HTR-8/SVneo (cell line): ENCODE results near the gene VPS52.

Experiments used
- DNase-seq: peaks from one replicate; pipeline ENCODE4 v3.0.0; 2011; ENCODE audit warnings: low spot score, mixed read lengths; ENCODE audit not compliant: insufficient read length
- FAIRE-seq: peaks from 2 replicates; lab custom pipeline; 2011; peaks lifted over from hg19 to GRCh38; lab: Jason Lieb, UNC

The VPS52 gene

GRCh38 chr6:33305052-33305451 lies 33.4 kb upstream of the VPS52 start:
- no peak for DNase-seq
- no peak for FAIRE-seq

- DNase-seq = no peak
- no peak for FAIRE-seq
These were observed 32.5 kb upstream of the VPS52 start for GRCh38 chr6:33304216-33304615.

GRCh38 chr6:33301877-33302276 lies 30.2 kb upstream of the VPS52 start:
- no peak for DNase-seq
- no peak for FAIRE-seq

- DNase-seq = peak; percentile 83
- peak; percentile 52 for FAIRE-seq
These were observed 27.7 kb upstream of the VPS52 start for GRCh38 chr6:33299237-33299944.

- no peak for DNase-seq
- FAIRE-seq = no peak
These were observed 27.1 kb upstream of the VPS52 start, which contains the start of gene RGL2 for GRCh38 chr6:33298773-33299236. RGL2 (minus strand) TSS chr6:33298942; CDS start chr6:33298610, 332 bp downstream.

- FAIRE-seq = no peak
- no peak for DNase-seq
These were observed 26.5 kb upstream of the VPS52 start for GRCh38 chr6:33297956-33298772.

GRCh38 chr6:33297406-33297955 lies 25.8 kb upstream of the VPS52 start:
- FAIRE-seq (no peak), DNase-seq (no peak)

GRCh38 chr6:33296797-33297405 lies 25.2 kb upstream of the VPS52 start:
- no peak for DNase-seq

GRCh38 chr6:33295621-33296369 lies 24.1 kb upstream of the VPS52 start:
- FAIRE-seq (no peak), DNase-seq (no peak)

More at GRCh38 chr6:33296797-33297405, 25.2 kb upstream of the VPS52 start:
- FAIRE-seq = no peak

- FAIRE-seq (no peak), DNase-seq (no peak)
These were observed 22.6 kb upstream of the VPS52 start for GRCh38 chr6:33294086-33294823.

GRCh38 chr6:33292996-33293682 lies 21.5 kb upstream of the VPS52 start:
- DNase-seq = no peak
- FAIRE-seq = no peak

GRCh38 chr6:33290459-33290858 lies 18.8 kb upstream of the VPS52 start:
- no peak for DNase-seq
- FAIRE-seq = no peak

GRCh38 chr6:33289784-33290315 lies 18.2 kb upstream of the VPS52 start:
- DNase-seq (no peak), FAIRE-seq (no peak)

- FAIRE-seq (peak; percentile 31), DNase-seq (peak; percentile 96)
These were observed 17.5 kb upstream of the VPS52 start, which contains the start of the genes PFDN6 and WDR46 for GRCh38 chr6:33288921-33289783. PFDN6 (plus strand) TSS chr6:33289601; CDS start chr6:33289857, 256 bp downstream. WDR46 (minus strand) TSS chr6:33289239; CDS start chr6:33289170, 69 bp downstream.

GRCh38 chr6:33288141-33288920 lies 16.7 kb upstream of the VPS52 start:
- FAIRE-seq = no peak
- DNase-seq = no peak
